Activated CD4-positive, alpha-beta memory T cell treated with anti-CD3 and anti-CD28 coated beads for 36 hours (primary cell): ENCODE data around the gene NF1. TPM values are rescaled to one million over a fixed set of nuclear protein-coding genes. Genes with fewer than 3 reads are reported as not detected.

Experiments
- CTCF ChIA-PET: fragments of 350-600 bp; sonication (Branson Sonifier 250); formaldehyde crosslinking; loops from one replicate; lab custom pipeline; 2021; ENCODE audit warnings: antibody characterized with exemption, inconsistent platforms; lab: Charles Lee
- POLR2A ChIA-PET: fragments of 350-600 bp; sonication (Branson Sonifier 250); formaldehyde crosslinking; loops from one replicate; lab custom pipeline; 2021; ENCODE audit warnings: antibody characterized with exemption; lab: Charles Lee
- DNase-seq: peaks from one replicate; pipeline ENCODE4 v3.0.0-alpha.2; 2020
- H3K27ac Mint-ChIP-seq: one replicate; pipeline ENCODE4 v1.8.0; 2021; ENCODE audit warnings: mixed read lengths
- H3K27me3 Mint-ChIP-seq: one replicate; pipeline ENCODE4 v1.8.0; 2021; ENCODE audit warnings: mixed read lengths
- H3K36me3 Mint-ChIP-seq: one replicate; pipeline ENCODE4 v1.8.0; 2021; ENCODE audit warnings: mixed read lengths
- H3K4me1 Mint-ChIP-seq: one replicate; pipeline ENCODE4 v1.8.0; 2021; ENCODE audit warnings: low read depth, mixed read lengths
- H3K4me3 Mint-ChIP-seq: one replicate; pipeline ENCODE4 v1.8.0; 2021; ENCODE audit warnings: mild to moderate bottlenecking, mixed read lengths
- H3K9me3 Mint-ChIP-seq: one replicate; pipeline ENCODE4 v1.8.0; 2021; ENCODE audit warnings: mixed read lengths
- intact Hi-C: fragments of 100-400 bp; cut with micrococcal nuclease; formaldehyde crosslinking; loops from one replicate; pipeline ENCODE4 v1.15.1; 2023
- microRNA-seq: library from miRNA; unstranded; fragments of <30 nt; microRNA quantifications from one replicate; pipeline ENCODE4 v1.2.0, GENCODE V29; 2022; ENCODE audit warnings: borderline number of aligned reads, borderline microRNAs expressed, borderline replicate concordance
- total RNA-seq, 2 experiments: library from RNA; stranded (reverse); gene quantifications; one replicate each; pipeline ENCODE4 v1.2.3, GENCODE V29; 2021

The NF1 gene
- total RNA-seq, 2 experiments from 2014 or later: 26.5 to 27.0 TPM

DNA sequence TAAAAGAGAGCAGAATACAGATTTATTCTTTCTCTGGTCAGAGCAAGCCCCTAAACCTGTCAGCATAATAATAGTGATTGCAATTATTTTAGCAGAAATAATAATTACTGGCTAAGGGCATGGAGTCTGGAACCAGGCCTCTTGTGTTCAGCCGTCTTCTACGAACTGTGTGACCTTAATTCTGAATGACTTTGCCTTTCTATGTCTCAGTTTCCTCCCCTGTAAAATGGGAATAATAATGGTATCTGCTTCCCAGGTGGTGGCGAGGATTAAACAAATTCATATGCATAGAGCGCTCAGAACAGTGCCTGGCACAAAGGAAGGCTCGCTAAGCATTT lies 330.1 kb downstream of the NF1 start:
- Mint-ChIP-seq H3K36me3 (no peaks in the 10 kb centered on the region), H3K4me3 (no peak overlapping the region), H3K4me1 (no peaks in the 10 kb centered on the region), H3K27ac (no peak overlapping the region), H3K9me3 (peaks cover 12% of the 10 kb centered on the region), H3K27me3 (peaks cover 7% of the 10 kb centered on the region)
- intact Hi-C loops: no loop called here
- DNase-seq: no peak
- ChIA-PET POLR2A (no interaction called here), CTCF (no interaction called here)

DNA sequence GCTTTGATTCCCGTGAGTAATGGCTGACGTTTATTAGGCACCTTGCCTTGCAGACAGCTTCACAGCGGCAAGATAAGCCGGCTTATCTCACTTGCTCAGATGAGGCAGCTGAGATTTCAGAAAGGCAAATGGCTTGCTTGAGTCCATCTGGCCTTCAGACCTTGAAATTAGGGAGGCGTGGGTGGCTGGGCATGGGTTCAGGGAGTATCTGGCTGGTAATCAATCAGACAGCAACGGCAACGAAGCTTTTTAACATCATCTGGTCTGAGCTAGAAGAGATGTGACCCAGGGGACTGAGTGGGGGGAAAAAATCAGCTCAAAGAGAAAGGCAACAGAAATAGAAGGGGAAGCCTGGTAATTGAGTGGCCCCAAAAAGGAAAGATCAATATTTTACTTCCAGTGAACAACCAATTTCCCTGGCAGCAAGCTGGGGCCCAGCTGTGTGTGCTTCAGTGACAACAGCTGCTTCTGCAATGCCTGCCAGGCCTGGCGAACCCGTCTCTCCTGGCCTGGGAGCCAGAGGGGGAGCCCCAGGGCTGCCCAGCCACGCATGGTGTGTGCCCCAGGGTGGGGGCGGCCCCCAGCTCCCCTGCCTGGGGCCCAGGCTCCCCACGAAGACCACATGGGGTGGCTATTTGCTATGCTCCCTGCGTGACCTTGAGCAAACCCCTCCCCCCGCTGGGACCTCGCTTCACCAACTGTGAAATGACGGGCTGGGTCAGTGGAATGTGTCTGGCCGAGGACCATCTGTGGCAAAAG lies 330.7 kb downstream of the NF1 start:
- POLR2A ChIA-PET: no interaction called here
- intact Hi-C loops: no loop called here
- H3K27ac Mint-ChIP-seq: no peak overlapping the region
- peaks cover 9% of the 10 kb centered on the region for H3K27me3 Mint-ChIP-seq
- no peak for DNase-seq
- H3K36me3 Mint-ChIP-seq: no peaks in the 10 kb centered on the region
- no peaks in the 10 kb centered on the region for H3K4me1 Mint-ChIP-seq
- CTCF ChIA-PET: no interaction called here
- peaks cover 12% of the 10 kb centered on the region for H3K9me3 Mint-ChIP-seq
- no peak overlapping the region for H3K4me3 Mint-ChIP-seq

Small RNA genes lying within 50 kb of the gene (microRNA-seq; reads per million reads assigned to microRNA genes)
- gene MIR4733: not detected

Other genes with a start within 250 kb of the NF1 start
- gene TEFM, start 188.7 kb upstream of the NF1 start, total RNA-seq: 10 to 100 TPM in 1 of 2 experiments, 1 to 10 TPM in 1; 9.7 to 11.4 TPM
- 1 to 10 TPM; 1.0 to 1.3 TPM for gene ADAP2, start 173.0 kb upstream of the NF1 start, total RNA-seq
- gene RNF135, start 123.9 kb upstream of the NF1 start, total RNA-seq: 1 to 10 TPM; 7.3 to 8.5 TPM
- gene OMG, start 202.3 kb downstream of the NF1 start, total RNA-seq: under 1 TPM; 0.15 to 0.19 TPM
- 10 to 100 TPM; 14.1 to 15.9 TPM for gene EVI2B, start 219.1 kb downstream of the NF1 start, total RNA-seq
- 10 to 100 TPM; 24.5 to 25.5 TPM for gene EVI2A, start 226.6 kb downstream of the NF1 start, total RNA-seq